SJSA1 (cell line): ENCODE measurements around the gene SHROOM3. TPM values are rescaled to one million over a fixed set of nuclear protein-coding genes. Genes with fewer than 3 reads are reported as not detected.

Source experiments
- DNase-seq, 2 experiments: peaks; one replicate each; pipeline ENCODE4 v3.0.0-alpha.2; 2015 to 2020; ENCODE audit warnings: low spot score in 2 of 2, low read depth in 1 of 2
- H3K27ac ChIP-seq: fragments of 250-450 bp; sonication (Bioruptor Pico); 2 replicates; pipeline ENCODE4 v1.5.1; 2020; ENCODE audit warnings: mild to moderate bottlenecking, moderate library complexity
- H3K27me3 ChIP-seq: fragments of 250-450 bp; sonication (Bioruptor Pico); replicated peaks from 2 replicates; pipeline ENCODE4 v1.5.1; 2020; ENCODE audit warnings: mild to moderate bottlenecking, moderate library complexity
- H3K36me3 ChIP-seq: fragments of 250-450 bp; sonication (Bioruptor Pico); 2 replicates; pipeline ENCODE4 v1.5.1; 2020; ENCODE audit warnings: mild to moderate bottlenecking
- H3K4me1 ChIP-seq: fragments of 250-450 bp; sonication (Bioruptor Pico); replicated peaks from 2 replicates; pipeline ENCODE4 v1.6.1; 2021; ENCODE audit warnings: mild to moderate bottlenecking
- H3K4me3 ChIP-seq: fragments of 250-450 bp; sonication (Bioruptor Pico); 2 replicates; pipeline ENCODE4 v1.5.1; 2020; ENCODE audit warnings: mild to moderate bottlenecking
- H3K9me3 ChIP-seq: fragments of 250-450 bp; sonication (Bioruptor Pico); replicated peaks from 2 replicates; pipeline ENCODE4 v1.5.1; 2020; ENCODE audit warnings: mild to moderate bottlenecking
- total RNA-seq: library from RNA; depleted of rRNA; stranded (reverse); fragments of >200 nt; shearing (Covaris generic); gene quantifications from 2 replicates; pipeline ENCODE4 v1.2.3, GENCODE V29; 2014

The SHROOM3 gene
- total RNA-seq, 1 experiment from 2014 or later = 18.7 TPM

DNA sequence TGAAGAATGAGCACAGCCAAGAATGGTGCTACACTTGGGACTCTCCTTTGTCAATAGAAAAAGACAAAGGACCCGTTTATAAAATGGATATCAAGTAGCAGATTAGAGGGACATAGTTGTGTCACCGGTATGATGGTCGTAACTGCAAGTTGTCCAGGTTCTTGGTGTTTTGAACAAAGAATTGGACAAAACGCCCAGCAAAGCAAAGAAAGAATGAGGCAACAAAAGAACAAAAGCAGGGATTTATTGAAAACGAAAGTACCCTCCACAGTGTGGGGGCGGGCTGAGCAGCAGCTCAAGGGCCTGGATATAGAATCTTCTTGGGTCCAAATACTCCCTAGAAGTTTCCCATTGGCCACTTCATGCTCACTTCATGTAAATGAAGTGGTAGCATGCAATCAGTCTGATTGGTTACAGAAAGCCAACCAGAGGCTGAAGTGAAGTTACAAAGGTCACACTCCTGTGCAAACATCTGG is 54.7 kb downstream of the SHROOM3 start:
- H3K9me3 ChIP-seq = no peaks in the 10 kb centered on the region
- H3K4me3 ChIP-seq = no peak overlapping the region
- peak overlapping the region; percentile 41 for H3K27ac ChIP-seq
- H3K36me3 ChIP-seq = no peaks in the 10 kb centered on the region
- no peak for DNase-seq
- no peaks in the 10 kb centered on the region for H3K27me3 ChIP-seq
- H3K4me1 ChIP-seq = peaks cover 17% of the 10 kb centered on the region

DNA sequence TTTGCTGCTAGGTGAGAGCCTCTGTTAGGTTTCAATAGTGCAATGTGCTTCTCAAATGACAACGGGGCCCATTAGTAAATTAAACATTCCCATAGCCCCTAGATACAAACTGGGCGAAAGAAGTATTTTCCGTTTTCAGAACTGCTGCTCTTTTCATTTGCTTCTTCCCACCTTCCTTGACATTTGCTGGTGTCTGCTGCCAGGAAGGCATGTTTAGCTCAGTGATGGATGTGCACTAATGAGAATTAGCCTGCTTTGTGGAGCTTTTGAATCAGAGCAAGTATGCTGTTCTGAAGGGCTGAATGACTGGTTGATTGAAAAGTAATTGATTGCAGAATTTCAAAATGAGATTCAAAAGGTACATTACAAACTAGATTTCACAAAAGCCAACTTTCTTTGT is 57.0 kb downstream of the SHROOM3 start:
- Histone ChIP-seq H3K9me3 (no peaks in the 10 kb centered on the region), H3K27me3 (no peaks in the 10 kb centered on the region), H3K36me3 (no peaks in the 10 kb centered on the region), H3K4me1 (peaks cover 17% of the 10 kb centered on the region), H3K27ac (no peak overlapping the region), H3K4me3 (no peak overlapping the region)
- DNase-seq = no peak

DNA sequence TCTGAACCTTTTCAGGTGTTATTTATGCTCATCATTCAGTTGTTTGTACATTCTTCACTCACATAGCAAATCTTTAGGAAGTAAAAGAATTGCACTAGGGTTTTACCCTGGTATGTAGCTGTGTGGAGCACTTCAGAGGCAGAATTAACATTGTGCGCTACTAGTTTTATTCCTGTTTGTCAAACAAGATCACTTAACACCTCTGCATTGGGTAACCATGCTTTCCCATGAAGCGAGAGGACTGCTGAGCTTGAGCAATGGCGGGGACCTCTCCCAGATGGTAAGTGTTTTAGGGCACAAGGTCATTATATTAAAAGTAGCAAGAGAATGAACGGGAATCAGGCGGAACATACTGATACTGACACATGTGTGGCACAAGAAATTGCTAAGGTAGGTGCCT is 59.2 kb downstream of the SHROOM3 start:
- Histone ChIP-seq H3K27ac (no peak overlapping the region), H3K36me3 (no peaks in the 10 kb centered on the region), H3K27me3 (no peaks in the 10 kb centered on the region), H3K9me3 (no peaks in the 10 kb centered on the region), H3K4me1 (peaks cover 9% of the 10 kb centered on the region), H3K4me3 (no peak overlapping the region)
- DNase-seq = no peak

DNA sequence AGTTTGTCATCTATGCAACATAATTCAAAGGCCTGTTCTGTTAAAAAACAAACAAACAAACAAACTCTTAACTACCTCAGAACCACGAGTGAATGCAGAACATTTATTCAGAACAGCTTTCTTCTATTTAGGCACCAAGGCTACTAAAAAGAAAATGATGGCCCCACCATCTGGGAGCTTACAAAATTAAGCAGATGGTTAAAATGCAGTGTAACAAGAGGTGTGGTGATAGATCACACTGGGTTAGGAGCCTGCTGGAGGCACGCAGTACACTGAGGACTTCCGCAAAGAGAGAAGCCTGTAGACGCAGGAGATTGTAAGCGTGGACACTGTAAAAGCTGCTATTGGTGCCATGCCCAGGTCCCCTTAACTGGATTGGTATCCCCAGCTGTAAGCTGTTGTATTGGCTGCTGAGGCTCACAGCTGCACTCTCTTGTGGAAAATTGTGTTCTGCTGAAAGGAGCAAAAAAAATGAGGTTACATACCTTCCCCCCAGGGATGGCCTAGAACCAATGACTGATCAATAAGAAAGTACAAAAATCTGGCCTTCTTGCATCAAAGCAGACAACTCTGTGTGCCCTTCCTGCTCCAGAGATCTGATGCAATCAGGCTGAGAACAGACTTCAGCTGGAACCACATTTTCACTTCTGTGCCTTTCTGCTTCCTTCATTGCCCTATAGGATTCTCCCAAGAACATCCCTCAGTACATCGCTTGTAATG is 60.0 kb downstream of the SHROOM3 start:
- Histone ChIP-seq H3K27ac (no peak overlapping the region), H3K4me3 (no peak overlapping the region), H3K4me1 (peaks cover under 1% of the 10 kb centered on the region), H3K27me3 (no peaks in the 10 kb centered on the region), H3K9me3 (no peaks in the 10 kb centered on the region), H3K36me3 (no peaks in the 10 kb centered on the region)
- no peak for DNase-seq

DNA sequence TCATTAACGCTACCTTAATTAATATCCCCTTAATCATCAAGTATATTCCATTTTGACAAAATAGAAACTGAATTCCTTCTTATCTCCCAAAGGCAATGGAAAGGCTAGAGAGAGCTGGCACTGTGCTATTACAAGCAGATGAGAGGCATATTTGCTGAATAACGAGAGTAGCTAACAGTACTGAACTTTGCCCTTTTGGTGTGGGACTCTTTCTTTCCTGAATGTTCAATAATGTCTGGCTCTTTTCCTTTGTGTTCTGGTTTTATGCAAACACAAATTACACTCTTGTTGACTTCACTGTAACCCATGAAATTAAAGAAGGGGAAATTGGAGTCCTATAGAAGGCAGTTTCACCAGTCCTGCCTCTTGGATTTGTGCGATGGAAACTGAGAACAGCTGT is 63.5 kb downstream of the SHROOM3 start:
- H3K27me3 ChIP-seq = no peaks in the 10 kb centered on the region
- no peaks in the 10 kb centered on the region for H3K9me3 ChIP-seq
- DNase-seq = no peak
- no peak overlapping the region for H3K4me3 ChIP-seq
- no peaks in the 10 kb centered on the region for H3K4me1 ChIP-seq
- H3K27ac ChIP-seq = no peak overlapping the region
- no peaks in the 10 kb centered on the region for H3K36me3 ChIP-seq

DNA sequence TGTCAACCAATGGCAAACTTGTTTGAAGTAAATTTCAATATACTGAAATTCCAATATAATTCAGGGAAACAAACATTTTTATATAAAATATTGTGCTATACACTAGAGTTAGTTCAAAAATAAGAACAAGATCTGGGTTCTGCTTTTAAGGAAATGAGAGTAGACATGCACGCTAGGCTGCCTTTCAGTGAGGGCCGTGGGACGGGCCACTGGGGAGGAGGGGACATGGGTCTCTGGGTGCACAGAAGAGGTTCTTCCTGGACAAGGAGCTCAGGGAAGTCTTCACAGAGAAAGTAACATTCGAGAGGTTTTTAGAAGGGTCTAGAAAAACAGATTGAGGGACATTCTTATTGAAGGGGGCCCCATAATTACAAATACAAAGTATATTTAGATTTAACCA is 64.4 kb downstream of the SHROOM3 start:
- H3K27me3 ChIP-seq = no peaks in the 10 kb centered on the region
- H3K9me3 ChIP-seq = no peaks in the 10 kb centered on the region
- no peak for DNase-seq

DNA sequence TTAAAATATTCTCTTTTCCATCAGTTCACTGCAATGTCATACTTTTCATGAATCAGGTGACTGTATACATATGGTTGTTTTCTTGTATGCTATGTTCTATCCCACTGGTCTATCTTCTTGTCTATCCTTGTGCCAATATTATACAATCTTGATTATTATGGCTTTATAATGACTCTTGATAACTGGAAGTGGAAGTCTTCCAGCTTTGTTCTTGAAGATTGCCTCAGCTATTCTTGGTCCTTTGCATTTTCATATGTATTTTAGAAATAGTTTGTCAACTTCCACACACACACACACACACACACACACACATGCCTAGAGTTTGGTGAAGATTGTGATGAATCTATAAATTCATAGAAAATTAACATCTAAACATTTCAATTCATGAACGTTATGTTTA is 67.9 kb downstream of the SHROOM3 start:
- no peak overlapping the region for H3K27ac ChIP-seq
- DNase-seq = no peak
- H3K27me3 ChIP-seq = no peaks in the 10 kb centered on the region
- no peaks in the 10 kb centered on the region for H3K36me3 ChIP-seq
- no peaks in the 10 kb centered on the region for H3K4me1 ChIP-seq
- no peak overlapping the region for H3K4me3 ChIP-seq
- no peaks in the 10 kb centered on the region for H3K9me3 ChIP-seq

More for the DNA sequence above, 64.4 kb downstream of the SHROOM3 start:
- no peaks in the 10 kb centered on the region for H3K4me1 ChIP-seq
- H3K36me3 ChIP-seq = no peaks in the 10 kb centered on the region
- H3K27ac ChIP-seq = no peak overlapping the region
- H3K4me3 ChIP-seq = no peak overlapping the region

DNA sequence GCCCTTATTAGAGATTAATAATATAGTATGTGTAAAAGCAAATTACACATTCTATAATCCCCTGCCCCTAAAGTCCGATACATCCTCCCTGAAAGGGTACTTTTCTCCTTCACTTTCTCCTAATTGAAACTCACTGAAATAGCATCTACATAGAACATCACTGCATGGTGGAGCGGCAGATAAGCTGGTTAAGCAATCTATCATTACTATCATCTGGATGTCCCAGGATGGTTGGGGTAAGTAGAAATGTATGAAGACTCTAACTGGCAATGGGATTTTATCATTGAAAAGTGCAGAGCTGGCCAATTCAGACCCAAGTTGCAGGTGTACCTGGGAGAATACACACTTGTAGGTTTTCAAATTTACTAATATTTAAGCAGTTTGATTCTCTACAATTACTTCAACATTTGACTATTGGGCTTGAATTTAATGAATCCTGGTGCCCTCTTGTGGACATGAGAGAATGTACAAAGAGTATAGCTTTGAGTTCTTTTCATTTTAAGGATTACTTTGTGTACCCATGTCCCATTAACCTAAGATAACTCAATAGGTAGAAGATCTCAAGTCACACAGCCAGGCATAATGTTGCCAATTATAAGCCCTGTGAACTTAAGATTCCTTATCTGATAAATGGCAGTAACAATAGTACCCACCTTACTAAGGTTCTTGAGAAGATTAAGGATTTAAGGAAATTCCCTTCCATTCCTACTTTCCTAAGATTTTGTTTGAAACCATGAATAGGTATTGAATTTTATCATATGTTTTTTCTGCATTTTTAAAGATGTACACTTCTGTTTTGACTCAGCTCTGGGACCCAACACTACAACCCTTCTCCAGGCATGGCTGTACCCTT is 69.8 kb downstream of the SHROOM3 start:
- Histone ChIP-seq H3K9me3 (no peaks in the 10 kb centered on the region), H3K36me3 (no peaks in the 10 kb centered on the region), H3K27ac (no peak overlapping the region), H3K4me3 (no peak overlapping the region), H3K4me1 (no peaks in the 10 kb centered on the region), H3K27me3 (no peaks in the 10 kb centered on the region)
- peak in 1 of 2 experiments; percentile 61 for DNase-seq

DNA sequence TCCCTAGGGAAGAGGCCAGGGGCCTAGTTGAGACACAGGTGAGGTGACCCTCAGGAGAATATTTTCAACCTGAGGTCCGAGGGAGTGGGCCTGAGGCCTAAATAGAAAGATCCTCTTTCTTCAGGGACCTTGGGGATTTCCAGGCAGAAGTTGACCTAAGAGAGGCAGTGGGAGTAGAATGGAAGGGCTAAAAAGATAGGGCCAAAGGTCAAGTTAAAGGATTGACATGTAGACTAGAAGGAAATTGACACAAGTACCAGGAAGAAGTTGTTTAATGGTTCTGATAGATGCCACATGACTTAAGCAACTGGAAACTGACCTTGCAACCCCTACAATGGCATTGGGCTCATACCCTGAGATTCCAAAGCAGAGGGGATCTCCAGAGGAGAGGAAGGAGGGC is 76.9 kb downstream of the SHROOM3 start:
- H3K27ac ChIP-seq = no peak overlapping the region
- H3K4me1 ChIP-seq = peaks cover 4% of the 10 kb centered on the region; the same call in 1 of the 2 replicates
- H3K4me3 ChIP-seq = no peak overlapping the region
- no peaks in the 10 kb centered on the region for H3K36me3 ChIP-seq
- no peaks in the 10 kb centered on the region for H3K27me3 ChIP-seq
- DNase-seq = no peak
- no peaks in the 10 kb centered on the region for H3K9me3 ChIP-seq

DNA sequence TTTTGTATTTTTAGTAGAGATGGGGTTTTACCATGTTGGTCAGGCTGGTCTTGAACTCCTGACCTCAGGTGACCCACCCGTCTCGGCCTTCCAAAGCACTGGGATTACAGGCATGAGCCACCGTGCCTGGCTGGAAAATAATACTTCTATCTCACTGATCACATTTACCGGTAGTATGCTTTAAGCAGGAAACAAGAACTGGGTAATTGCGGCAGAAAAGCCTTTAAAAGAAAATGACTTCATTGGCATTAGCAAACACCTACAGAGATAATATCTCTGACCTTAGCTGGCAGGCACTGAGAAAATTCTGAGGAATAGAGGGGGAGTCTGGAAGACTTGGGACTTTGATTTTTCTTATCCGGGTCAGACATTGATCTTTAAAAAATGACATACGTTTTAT is 78.5 kb downstream of the SHROOM3 start:
- no peak for DNase-seq
- Histone ChIP-seq H3K4me3 (no peak overlapping the region), H3K9me3 (no peaks in the 10 kb centered on the region), H3K27ac (no peak overlapping the region), H3K4me1 (peaks cover 6% of the 10 kb centered on the region; the same call in 1 of the 2 replicates), H3K36me3 (no peaks in the 10 kb centered on the region), H3K27me3 (no peaks in the 10 kb centered on the region)

DNA sequence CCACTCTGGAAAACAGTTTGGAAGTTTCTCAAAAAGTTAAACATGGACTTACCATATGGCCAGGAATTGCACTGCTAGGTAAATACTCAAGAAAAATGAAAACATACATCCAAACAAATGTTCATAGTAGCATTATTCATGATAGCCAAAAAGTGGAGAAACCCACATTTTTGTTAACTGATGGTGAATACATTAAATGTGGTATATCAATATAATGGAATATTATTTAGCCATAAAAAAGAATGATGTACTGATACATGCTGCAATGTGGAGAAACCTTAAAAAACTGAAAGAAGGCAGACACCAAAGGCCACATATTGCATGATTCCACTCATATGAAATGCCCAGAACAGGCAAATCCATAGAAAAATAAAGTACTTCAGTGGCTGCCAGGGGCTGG is 79.1 kb downstream of the SHROOM3 start:
- Histone ChIP-seq H3K36me3 (no peaks in the 10 kb centered on the region), H3K27ac (no peak overlapping the region), H3K4me1 (peaks cover 7% of the 10 kb centered on the region; the same call in 1 of the 2 replicates), H3K27me3 (no peaks in the 10 kb centered on the region), H3K4me3 (no peak overlapping the region), H3K9me3 (no peaks in the 10 kb centered on the region)
- DNase-seq = no peak

DNA sequence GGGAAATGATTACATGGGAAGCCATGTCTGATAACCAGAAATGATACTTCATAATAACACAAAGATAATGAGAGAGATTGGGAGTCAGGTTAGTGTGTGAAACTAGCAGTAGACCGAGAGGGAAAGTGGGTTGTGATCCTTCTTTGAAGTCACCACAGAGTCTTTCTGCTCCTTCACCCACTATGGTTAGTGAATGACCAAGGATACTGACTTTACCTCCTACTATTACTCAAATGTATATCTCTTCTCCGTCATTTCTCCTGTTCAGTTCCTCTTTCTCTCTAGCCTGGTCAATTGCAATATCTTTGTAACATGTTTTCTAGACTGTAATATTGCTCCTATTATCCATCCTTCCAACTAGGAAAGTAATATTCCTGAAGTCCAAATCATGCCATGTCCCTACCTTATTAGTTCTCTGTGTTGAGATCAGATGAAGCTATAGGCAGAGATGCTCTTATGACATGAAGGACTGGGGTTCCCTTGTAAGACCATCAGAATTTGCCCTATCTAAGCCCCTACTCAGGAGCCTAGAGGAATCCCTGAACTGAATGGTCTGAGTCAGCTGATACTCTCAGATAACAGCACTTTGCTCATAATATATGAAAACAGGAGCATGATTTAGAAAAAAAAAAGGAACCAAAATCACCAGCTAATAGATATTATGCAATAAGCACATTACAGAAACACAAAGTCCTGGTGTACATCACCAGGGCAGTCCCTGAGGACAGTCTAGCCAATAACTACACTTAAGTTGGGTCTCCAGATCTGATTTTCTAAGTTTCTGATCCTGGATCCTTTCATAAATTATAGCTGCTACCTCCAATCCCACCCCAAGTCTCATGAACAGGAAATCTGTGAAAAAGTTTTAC is 81.2 kb downstream of the SHROOM3 start:
- peaks cover 6% of the 10 kb centered on the region; the same call in 1 of the 2 replicates for H3K4me1 ChIP-seq
- DNase-seq = no peak
- H3K27me3 ChIP-seq = no peaks in the 10 kb centered on the region
- no peaks in the 10 kb centered on the region for H3K9me3 ChIP-seq
- no peaks in the 10 kb centered on the region for H3K36me3 ChIP-seq
- no peak overlapping the region for H3K27ac ChIP-seq
- no peak overlapping the region for H3K4me3 ChIP-seq

DNA sequence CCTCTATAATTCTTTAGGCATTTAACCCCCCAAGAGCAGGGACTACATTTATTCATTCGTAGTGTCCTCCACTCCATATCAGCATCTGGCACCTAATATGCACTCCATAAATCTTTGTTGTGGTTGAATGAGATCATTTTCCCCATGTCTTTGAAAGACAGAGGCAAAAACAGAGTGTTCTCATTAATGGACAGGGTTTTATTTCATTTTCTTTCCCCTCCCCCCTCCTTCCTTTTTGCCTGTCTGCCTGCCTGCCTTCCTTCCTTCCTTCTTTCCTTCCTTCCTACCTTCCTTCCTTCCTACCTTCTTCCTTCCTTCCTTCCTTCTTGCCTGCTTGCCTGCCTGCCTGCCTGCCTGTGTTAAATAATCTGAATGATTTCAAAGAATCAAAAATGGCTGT is 83.2 kb downstream of the SHROOM3 start:
- no peaks in the 10 kb centered on the region for H3K36me3 ChIP-seq
- no peak for DNase-seq
- no peaks in the 10 kb centered on the region for H3K9me3 ChIP-seq
- 0 out of 2 replicates have a peak, but pooled peaks cover 3% of the 10 kb centered on the region for H3K4me1 ChIP-seq
- no peaks in the 10 kb centered on the region for H3K27me3 ChIP-seq
- no peak overlapping the region for H3K4me3 ChIP-seq
- no peak overlapping the region for H3K27ac ChIP-seq
